Cardiac muscle cell (in vitro differentiated cells and primary cell): ENCODE results near the gene AGTPBP1. TPM values are rescaled to one million over a fixed set of nuclear protein-coding genes. Genes with fewer than 3 reads are reported as not detected.

Experiments used
- DNase-seq, 2 donors: peaks; one replicate each; pipeline versions ENCODE4 v3.0.0 to v3.0.0-alpha.2; 2010 to 2017; ENCODE audit warnings: low read depth in 1 of 2, low spot score in 1 of 2
- H3K27ac ChIP-seq: fragments of 200-600 bp; sonication (generic); 2 replicates; pipeline ENCODE4 v1.5.1; 2016
- H3K27me3 ChIP-seq: fragments of 200-600 bp; sonication (generic); 2 replicates; pipeline ENCODE4 v1.6.0; 2016; ENCODE audit warnings: control low read depth
- H3K36me3 ChIP-seq: fragments of 200-600 bp; sonication (generic); 2 replicates; pipeline ENCODE4 v1.5.1; 2016; ENCODE audit warnings: control low read depth
- H3K4me1 ChIP-seq: fragments of 200-600 bp; sonication (generic); 2 replicates; pipeline ENCODE4 v1.8.1; 2017; ENCODE audit warnings: low read depth, mild to moderate bottlenecking, mixed run types
- H3K4me3 ChIP-seq: fragments of 200-600 bp; sonication (generic); 2 replicates; pipeline ENCODE4 v1.5.1; 2016; ENCODE audit warnings: mild to moderate bottlenecking
- H3K9me3 ChIP-seq: fragments of 200-600 bp; sonication (generic); 2 replicates; pipeline ENCODE4 v1.5.1; 2017; ENCODE audit warnings: low read depth, mild to moderate bottlenecking, control low read depth
- CTCF ChIP-seq: IDR thresholded peaks from 2 replicates; pipeline ENCODE4 v1.5.1; 2012; ENCODE audit warnings: low read depth, mild to moderate bottlenecking, low read length
- polyA plus RNA-seq: library from polyadenylated mRNA; unstranded; fragments of >200 nt; fragmentation: Nextera tagmentation; extraction: Ambion mirVana; gene quantifications from 2 replicates; pipeline ENCODE4 v1.2.1, GENCODE V29; 2016
- total RNA-seq: library from RNA; depleted of rRNA; stranded (reverse); fragments of >200 nt; gene quantifications from 2 replicates; pipeline ENCODE4 v1.2.3, GENCODE V29; 2016

Gene AGTPBP1
- total and polyA plus RNA-seq, 2 experiments from 2014 or later: 15.0 to 30.5 TPM

- peak overlapping the region; percentile 81 for H3K27ac ChIP-seq
- no peaks in the 10 kb centered on the region for H3K36me3 ChIP-seq
- no peak for TF ChIP-seq CTCF
- H3K4me1 ChIP-seq: peaks cover 18% of the 10 kb centered on the region
- H3K4me3 ChIP-seq: peak overlapping the region; percentile 64
- H3K27me3 ChIP-seq: no peaks in the 10 kb centered on the region
- DNase-seq: no peak
- H3K9me3 ChIP-seq: no peaks in the 10 kb centered on the region
Measured at GRCh38 chr9:85740787-85741094, 1.0 kb downstream of the AGTPBP1 start.

- H3K27ac ChIP-seq: no peak overlapping the region
- no peaks in the 10 kb centered on the region for H3K9me3 ChIP-seq
- H3K4me1 ChIP-seq: peaks cover 18% of the 10 kb centered on the region
- no peak for TF ChIP-seq CTCF
- DNase-seq: peak in 1 of 2 donors; percentile 12
- H3K4me3 ChIP-seq: no peak overlapping the region
- H3K27me3 ChIP-seq: no peaks in the 10 kb centered on the region
- no peaks in the 10 kb centered on the region for H3K36me3 ChIP-seq
Measured at GRCh38 chr9:85738509-85738908, 3.2 kb downstream of the AGTPBP1 start.

GRCh38 chr9:85737671-85738070, 4.1 kb downstream of the AGTPBP1 start:
- Histone ChIP-seq H3K27ac (no peak overlapping the region), H3K4me3 (no peak overlapping the region), H3K27me3 (no peaks in the 10 kb centered on the region), H3K4me1 (peaks cover 17% of the 10 kb centered on the region), H3K9me3 (no peaks in the 10 kb centered on the region), H3K36me3 (no peaks in the 10 kb centered on the region)
- no peak for DNase-seq
- TF ChIP-seq CTCF: no peak

GRCh38 chr9:85730916-85731630, 10.7 kb downstream of the AGTPBP1 start:
- H3K4me3 ChIP-seq: no peak overlapping the region
- no peak for TF ChIP-seq CTCF
- no peaks in the 10 kb centered on the region for H3K9me3 ChIP-seq
- no peaks in the 10 kb centered on the region for H3K36me3 ChIP-seq
- no peaks in the 10 kb centered on the region for H3K4me1 ChIP-seq
- H3K27me3 ChIP-seq: no peaks in the 10 kb centered on the region
- no peak overlapping the region for H3K27ac ChIP-seq
- no peak for DNase-seq

- no peaks in the 10 kb centered on the region for H3K9me3 ChIP-seq
- no peaks in the 10 kb centered on the region for H3K27me3 ChIP-seq
- H3K27ac ChIP-seq: no peak overlapping the region
- H3K4me3 ChIP-seq: no peak overlapping the region
- TF ChIP-seq CTCF: no peak
- no peaks in the 10 kb centered on the region for H3K4me1 ChIP-seq
- peak in 1 of 2 donors; percentile 8 for DNase-seq
- H3K36me3 ChIP-seq: no peaks in the 10 kb centered on the region
Measured at GRCh38 chr9:85729882-85730281, 11.9 kb downstream of the AGTPBP1 start.
